GM12801 (cell line): Measurements from ENCODE around the gene BNIP5.

Experiments
- TF ChIP-seq, protein P1 (sequence below): IDR thresholded peaks from one replicate; pipeline ENCODE4 v1.5.1; 2011; ENCODE audit warnings: control low read depth; ENCODE audit not compliant: insufficient read length; ENCODE audit errors: extremely low read depth

The BNIP5 gene

DNA sequence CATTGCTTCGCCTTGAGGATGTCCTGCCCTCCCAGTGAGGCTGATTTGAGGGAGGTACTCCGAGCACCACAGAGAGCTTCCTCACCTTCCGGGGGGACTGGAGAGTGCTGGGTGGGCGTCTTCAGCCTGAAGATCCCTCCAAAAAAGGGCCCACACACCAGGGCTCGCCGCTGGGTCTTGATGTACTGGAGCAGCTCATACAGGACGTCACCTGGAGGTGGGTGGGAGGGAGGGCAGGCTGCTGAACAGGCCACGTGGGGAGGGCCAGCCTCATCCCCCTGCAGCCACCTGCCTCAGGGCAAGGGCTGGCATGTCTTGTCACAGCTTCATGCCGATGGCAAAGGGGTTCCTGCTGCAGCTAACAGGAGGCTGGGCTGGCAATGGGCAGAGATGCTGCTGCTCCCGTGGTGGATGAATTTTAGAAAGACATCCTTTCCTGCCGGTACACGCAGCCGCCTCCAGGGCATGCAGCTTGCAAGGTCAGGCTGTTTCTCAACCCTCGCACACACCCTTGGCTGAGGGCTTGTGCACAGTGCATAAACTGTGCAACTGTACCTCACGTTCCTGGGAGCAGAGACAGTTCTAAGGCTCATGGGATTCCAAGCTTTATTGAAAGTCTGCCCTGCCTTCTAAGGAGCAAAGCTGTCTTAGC lies 36.8 kb upstream of the BNIP5 start:
- TF ChIP-seq, protein P1, sequence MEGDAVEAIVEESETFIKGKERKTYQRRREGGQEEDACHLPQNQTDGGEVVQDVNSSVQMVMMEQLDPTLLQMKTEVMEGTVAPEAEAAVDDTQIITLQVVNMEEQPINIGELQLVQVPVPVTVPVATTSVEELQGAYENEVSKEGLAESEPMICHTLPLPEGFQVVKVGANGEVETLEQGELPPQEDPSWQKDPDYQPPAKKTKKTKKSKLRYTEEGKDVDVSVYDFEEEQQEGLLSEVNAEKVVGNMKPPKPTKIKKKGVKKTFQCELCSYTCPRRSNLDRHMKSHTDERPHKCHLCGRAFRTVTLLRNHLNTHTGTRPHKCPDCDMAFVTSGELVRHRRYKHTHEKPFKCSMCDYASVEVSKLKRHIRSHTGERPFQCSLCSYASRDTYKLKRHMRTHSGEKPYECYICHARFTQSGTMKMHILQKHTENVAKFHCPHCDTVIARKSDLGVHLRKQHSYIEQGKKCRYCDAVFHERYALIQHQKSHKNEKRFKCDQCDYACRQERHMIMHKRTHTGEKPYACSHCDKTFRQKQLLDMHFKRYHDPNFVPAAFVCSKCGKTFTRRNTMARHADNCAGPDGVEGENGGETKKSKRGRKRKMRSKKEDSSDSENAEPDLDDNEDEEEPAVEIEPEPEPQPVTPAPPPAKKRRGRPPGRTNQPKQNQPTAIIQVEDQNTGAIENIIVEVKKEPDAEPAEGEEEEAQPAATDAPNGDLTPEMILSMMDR, result no peak

DNA sequence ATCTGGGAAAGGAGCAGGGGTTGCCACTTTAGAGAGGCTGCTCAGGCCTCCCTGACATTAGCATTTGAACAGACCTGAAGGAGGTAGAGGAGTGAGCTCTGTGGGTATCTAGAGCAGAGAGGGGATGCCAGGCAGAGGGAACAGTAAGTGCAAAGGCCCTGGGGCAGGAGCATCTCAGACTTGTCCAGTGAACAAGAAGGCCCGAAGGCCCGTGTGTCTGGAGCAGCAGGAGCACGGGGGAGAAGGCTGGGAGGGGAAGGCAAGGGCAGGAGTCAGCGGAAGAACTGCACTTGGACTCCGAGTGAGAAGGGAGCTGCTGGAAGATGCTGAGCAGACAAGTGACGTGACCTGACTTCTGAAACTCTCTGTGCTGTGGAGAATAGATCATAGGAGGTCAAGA lies 35.4 kb upstream of the BNIP5 start:
- TF ChIP-seq, protein P1, result no peak

DNA sequence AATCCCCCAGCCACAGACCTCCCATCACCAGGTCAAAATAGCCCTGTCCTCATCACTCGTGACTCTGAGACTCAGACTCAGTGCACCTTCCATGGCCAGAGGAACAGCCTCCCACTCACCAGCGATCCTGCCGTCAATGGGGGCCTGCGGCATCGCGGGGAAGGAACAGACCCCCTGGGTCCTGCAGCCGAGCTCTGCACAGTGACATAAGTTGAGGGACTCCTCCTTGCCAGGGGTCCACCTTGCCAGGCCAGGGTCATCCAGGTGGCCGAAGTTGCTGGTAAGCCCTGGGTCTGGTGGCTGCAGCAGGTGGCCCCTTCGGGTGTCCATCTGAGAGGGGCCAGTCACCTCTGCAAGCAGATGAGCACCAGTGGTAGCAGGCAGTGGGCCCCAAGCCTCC lies 34.5 kb upstream of the BNIP5 start:
- TF ChIP-seq, protein P1, result no peak

DNA sequence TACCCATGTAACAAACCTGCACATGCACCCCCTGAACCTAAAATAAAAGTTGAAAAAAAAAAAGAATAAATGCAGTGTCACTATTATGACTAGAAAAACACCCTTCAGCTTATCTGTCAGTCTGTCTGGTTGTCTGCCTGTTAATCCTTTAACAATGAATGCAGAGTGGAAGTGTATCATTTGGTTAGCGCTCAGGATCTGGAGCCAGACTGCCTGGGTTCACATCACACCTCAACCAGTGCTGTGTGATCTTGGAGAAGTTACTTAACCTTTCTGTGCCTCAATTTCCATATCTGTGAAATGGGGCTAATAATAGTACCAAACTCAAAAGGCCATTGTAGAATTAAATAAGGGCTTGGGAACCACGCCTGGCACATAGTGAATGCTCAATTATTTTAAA lies 34.0 kb upstream of the BNIP5 start:
- TF ChIP-seq, protein P1, result no peak

DNA sequence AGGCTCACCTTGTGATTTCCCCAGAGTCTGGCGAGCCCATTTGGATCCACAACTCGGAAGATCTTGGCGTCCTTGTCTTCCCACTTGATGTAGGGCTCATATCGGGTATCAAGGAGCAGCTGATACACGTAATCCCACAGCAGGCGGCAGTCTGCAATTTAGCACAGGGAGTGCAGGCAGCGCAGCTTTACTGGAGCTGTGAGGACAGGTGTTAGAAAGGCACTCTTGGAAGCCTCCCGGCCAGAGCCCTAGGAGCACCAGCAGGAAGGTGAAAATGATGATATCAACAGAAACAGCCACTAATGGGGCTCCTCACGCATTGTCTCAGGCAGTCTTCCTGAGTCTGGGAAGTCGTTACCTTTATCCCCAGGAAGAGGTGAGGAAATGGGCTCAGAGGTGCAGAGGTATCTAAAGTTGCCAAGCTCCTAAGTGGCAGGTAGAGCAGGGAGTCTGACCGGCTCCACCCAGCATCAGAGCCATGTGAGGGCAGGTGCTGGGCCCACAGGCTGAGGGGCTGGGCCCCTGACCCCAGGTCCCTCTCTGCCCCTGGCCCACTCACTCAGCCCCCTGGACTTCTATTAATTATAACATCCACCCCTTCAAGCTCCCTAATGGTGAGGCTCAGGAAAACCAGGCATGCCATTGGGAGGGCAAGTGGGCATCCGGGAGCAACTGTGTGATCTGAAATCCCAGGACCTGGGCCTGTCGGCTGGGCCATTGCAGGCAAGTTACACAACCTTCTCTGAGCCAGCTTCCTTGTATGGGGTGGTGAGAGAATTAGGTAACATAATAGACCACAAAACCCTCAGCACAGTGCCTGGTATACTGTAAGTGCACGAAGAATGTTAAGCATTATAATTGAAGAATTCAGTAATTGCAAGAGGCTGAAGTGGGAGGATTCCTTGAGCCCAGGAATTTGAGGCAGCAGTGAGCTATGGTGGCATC lies 32.5 kb upstream of the BNIP5 start:
- TF ChIP-seq, protein P1, result no peak

DNA sequence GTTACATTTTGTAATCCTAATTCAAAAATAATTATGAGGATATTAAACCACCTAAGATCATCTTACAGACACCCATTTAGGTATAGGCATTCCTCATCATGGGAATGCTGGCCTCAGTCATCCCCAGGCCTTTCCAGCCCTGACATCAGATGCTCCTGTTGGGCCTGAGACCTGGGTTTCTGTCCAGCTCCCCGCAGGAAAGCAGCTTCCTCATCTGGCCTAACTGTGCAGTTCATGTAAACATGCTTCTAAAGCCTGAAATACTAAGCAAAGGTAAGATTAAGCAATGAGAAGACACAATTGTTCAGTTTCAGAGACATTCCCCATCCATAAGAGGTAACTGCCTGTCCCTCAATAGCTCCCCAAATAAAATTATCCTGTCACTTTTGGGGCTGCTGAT lies 31.7 kb upstream of the BNIP5 start:
- TF ChIP-seq, protein P1, result no peak

DNA sequence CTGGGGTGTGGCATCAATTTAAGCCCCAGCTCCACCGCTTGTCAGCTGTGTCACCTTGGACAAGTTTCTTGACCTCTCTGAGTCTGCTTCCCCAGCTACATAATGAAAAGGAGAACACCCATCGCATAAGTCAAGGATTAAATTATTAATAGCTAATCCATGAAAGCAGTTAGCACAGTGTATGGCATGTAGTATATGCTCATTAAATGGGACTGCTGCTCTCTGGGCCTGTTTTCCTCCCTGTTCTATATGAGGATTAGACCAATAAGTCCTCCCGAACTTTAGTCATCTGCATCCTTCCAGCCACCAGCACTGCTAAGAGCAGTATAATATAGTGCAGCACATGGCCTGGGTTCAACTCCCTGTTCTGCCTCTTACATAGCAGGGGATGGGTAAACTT lies 31.1 kb upstream of the BNIP5 start:
- TF ChIP-seq, protein P1, result no peak
